Stimulated activated memory B cell treated with anti-CD40 and anti-IgM and Interleukin-4, amounts not matched to agents 10 μg/mL and 1 μg/mL and 100 μg/mL, for 72 hours (primary cell): ENCODE measurements around the gene GPR141.

ENCODE experiments used
- ATAC-seq: fragments of 150-1000 bp; cut with Tn5 transposase; 2 replicates; pipeline ENCODE4 v1.10.0; 2021
- H3K27ac Mint-ChIP-seq: one replicate; pipeline ENCODE4 v1.8.0; 2022; ENCODE audit warnings: mild to moderate bottlenecking, mixed read lengths
- H3K27me3 Mint-ChIP-seq: one replicate; pipeline ENCODE4 v1.8.0; 2022; ENCODE audit warnings: mixed read lengths
- H3K36me3 Mint-ChIP-seq: one replicate; pipeline ENCODE4 v1.8.0; 2022; ENCODE audit warnings: mixed read lengths
- H3K4me1 Mint-ChIP-seq: one replicate; pipeline ENCODE4 v1.8.0; 2022; ENCODE audit warnings: mixed read lengths
- H3K4me3 Mint-ChIP-seq: one replicate; pipeline ENCODE4 v1.8.0; 2022; ENCODE audit warnings: mild to moderate bottlenecking, moderate library complexity, mixed read lengths
- H3K9me3 Mint-ChIP-seq: one replicate; pipeline ENCODE4 v1.8.0; 2022; ENCODE audit warnings: mixed read lengths

Gene GPR141

DNA sequence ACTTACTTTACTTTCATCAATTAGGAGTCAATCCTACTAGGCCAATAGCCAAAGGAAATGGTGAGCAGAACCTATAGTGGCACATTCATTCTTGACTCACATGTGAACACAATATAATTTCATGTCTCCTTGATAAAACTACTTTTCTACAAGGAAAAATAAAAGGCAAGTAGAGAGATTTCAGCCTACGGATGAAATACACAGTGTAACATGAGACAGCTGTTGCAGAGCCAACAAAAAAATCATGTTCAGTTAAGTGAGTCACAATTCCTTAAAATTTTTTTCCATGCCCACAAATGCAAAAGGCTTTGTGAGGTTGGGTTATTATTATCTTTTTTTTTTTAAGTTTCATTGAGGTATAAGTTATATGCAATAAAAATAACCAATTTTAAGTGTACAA is 54.8 kb downstream of the GPR141 start:
- no peaks in the 10 kb centered on the region for H3K27me3 Mint-ChIP-seq
- H3K4me3 Mint-ChIP-seq = no peak overlapping the region
- ATAC-seq = no peak
- no peak overlapping the region for H3K27ac Mint-ChIP-seq
- no peaks in the 10 kb centered on the region for H3K36me3 Mint-ChIP-seq
- H3K4me1 Mint-ChIP-seq = no peaks in the 10 kb centered on the region
- H3K9me3 Mint-ChIP-seq = no peaks in the 10 kb centered on the region

DNA sequence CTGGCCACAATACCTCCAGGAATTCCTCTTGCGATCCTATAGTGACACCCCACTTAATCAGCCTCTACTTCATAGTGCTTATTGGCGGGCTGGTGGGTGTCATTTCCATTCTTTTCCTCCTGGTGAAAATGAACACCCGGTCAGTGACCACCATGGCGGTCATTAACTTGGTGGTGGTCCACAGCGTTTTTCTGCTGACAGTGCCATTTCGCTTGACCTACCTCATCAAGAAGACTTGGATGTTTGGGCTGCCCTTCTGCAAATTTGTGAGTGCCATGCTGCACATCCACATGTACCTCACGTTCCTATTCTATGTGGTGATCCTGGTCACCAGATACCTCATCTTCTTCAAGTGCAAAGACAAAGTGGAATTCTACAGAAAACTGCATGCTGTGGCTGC is 56.8 kb downstream of the GPR141 start:
- Mint-ChIP-seq H3K27me3 (no peaks in the 10 kb centered on the region), H3K4me3 (no peak overlapping the region), H3K4me1 (no peaks in the 10 kb centered on the region), H3K36me3 (no peaks in the 10 kb centered on the region), H3K9me3 (no peaks in the 10 kb centered on the region), H3K27ac (no peak overlapping the region)
- ATAC-seq = no peak

DNA sequence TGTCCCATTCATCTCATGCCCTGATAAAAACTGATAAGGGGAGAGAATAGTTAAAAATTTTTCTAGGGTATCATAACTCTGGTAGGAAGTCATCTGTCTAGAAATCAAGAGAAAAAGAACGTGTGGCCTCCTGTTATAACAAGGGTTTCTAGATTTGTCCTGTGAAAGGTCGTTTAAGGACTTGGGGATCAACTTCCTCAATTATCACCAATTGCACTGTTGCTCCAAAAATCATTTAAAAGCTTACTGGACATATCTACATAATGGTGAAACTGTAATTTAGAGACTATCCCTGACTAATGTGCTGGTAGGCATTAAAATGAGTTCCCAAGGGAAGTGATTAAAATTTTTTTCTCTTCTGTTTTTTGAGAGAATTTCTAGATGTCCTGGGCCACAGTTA is 58.2 kb downstream of the GPR141 start:
- H3K36me3 Mint-ChIP-seq = no peaks in the 10 kb centered on the region
- no peak overlapping the region for H3K27ac Mint-ChIP-seq
- H3K9me3 Mint-ChIP-seq = no peaks in the 10 kb centered on the region
- H3K4me3 Mint-ChIP-seq = no peak overlapping the region
- no peaks in the 10 kb centered on the region for H3K4me1 Mint-ChIP-seq
- no peak for ATAC-seq
- H3K27me3 Mint-ChIP-seq = no peaks in the 10 kb centered on the region

DNA sequence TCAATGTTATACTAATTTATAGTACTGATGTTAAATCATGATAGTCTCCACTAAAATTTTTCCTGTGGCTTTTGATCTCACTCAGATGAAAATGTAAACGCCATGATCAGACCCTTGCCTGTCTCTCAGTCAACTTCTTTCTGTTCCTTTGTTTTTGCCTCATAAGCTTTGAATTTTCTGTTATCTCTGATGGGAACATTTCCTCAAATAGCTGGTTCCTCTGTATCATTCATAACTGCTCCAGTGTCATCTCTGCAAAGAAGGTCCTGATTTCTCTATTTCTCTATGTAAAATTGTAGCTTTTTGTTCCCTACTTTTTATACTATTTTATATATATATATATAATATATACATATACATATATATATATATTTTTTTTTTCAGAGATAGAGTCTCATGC is 67.5 kb downstream of the GPR141 start:
- Mint-ChIP-seq H3K36me3 (no peaks in the 10 kb centered on the region), H3K4me3 (no peak overlapping the region), H3K27ac (no peak overlapping the region), H3K9me3 (no peaks in the 10 kb centered on the region), H3K27me3 (peaks cover 9% of the 10 kb centered on the region), H3K4me1 (no peaks in the 10 kb centered on the region)
- no peak for ATAC-seq

DNA sequence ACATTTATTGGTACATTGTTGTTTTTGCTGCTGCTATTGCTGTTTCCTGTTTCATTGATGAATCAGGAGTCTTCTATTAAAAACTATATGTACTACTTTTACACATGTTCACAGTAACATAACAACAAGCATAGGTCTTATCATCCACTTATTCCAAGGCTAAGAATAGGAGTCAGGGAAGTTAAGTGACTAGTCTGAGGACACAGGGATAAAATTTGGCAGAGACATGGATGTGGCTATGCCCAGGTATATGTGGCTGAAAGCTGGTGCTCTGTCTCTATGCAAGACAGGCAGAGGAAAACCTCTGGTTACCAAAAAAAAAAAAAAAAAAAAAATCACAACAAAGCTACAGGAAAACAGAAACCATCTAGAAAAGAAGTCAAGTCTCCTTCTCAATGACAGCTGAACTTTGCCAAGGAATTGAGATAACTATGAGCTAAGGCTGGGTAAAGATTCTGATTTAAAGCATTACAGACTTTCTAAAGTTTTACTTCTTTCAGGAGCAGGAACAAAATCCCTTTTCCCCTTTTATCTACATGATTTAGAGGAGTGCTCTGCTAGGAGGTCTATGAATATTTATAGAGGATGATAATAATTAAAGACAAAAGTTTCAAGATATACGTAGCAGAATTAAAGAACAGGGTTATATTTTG is 70.0 kb downstream of the GPR141 start:
- ATAC-seq = no peak
- no peak overlapping the region for H3K4me3 Mint-ChIP-seq
- no peak overlapping the region for H3K27ac Mint-ChIP-seq
- H3K27me3 Mint-ChIP-seq = peaks cover 9% of the 10 kb centered on the region
- H3K9me3 Mint-ChIP-seq = no peaks in the 10 kb centered on the region
- no peaks in the 10 kb centered on the region for H3K4me1 Mint-ChIP-seq
- no peaks in the 10 kb centered on the region for H3K36me3 Mint-ChIP-seq

DNA sequence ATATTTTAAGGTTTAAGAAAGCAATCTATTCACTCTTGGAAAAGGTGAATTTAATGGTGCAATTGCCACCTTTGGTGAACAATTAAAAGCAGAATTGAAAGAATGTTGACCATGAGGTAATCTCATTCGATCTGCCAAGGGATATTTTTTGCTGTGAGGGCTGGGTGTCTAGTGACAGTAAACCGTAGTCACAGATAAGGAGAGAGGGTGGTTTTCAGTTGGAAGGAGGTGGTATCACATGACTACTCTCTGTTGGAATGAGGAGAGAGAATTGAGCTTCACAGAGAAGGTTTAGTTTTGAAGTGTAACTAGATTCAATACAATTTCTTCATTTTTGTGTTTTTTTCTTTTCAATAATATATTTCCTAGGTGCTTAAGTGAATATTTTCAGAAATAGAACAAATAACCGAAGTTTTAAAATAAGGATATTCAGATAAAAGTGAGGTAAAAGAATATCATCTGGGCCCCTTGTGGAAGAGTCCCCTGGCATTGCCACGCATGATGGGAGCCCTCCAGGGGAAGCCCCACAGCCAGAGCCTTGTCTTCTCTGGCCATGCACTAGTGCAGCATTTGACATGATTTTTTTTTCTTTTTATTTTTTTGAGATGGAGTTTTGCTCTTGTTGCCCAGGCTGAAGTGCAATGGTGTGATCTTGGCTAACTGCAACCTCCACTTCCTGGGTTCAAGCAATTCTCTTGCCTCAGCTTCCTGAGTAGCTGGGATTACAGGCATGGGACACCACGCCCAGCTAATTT is 73.4 kb downstream of the GPR141 start:
- Mint-ChIP-seq H3K36me3 (no peaks in the 10 kb centered on the region), H3K27me3 (no peaks in the 10 kb centered on the region), H3K4me1 (no peaks in the 10 kb centered on the region), H3K27ac (no peak overlapping the region), H3K9me3 (no peaks in the 10 kb centered on the region), H3K4me3 (no peak overlapping the region)
- no peak for ATAC-seq

DNA sequence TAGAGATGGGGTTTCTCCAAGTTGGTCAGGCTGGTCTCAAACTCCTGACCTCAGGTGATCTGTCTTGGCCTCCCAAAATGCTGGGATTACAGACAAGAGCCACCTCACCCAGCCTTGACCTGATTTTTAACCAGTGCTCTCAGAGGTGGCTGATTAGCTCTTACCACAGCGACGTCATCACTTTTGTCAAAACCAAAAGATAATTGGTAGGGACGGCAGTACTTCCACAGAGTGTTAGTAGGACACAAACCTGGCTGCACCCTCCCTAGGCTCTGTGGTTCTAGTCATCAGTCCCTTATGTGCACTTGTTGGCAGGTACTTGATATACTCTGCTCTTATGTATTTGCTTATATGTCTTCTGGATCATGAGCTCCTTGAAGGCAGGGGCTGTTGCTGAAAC is 74.0 kb downstream of the GPR141 start:
- H3K27me3 Mint-ChIP-seq = no peaks in the 10 kb centered on the region
- ATAC-seq = no peak
- H3K27ac Mint-ChIP-seq = no peak overlapping the region
- no peaks in the 10 kb centered on the region for H3K4me1 Mint-ChIP-seq
- no peaks in the 10 kb centered on the region for H3K36me3 Mint-ChIP-seq
- no peaks in the 10 kb centered on the region for H3K9me3 Mint-ChIP-seq
- no peak overlapping the region for H3K4me3 Mint-ChIP-seq

DNA sequence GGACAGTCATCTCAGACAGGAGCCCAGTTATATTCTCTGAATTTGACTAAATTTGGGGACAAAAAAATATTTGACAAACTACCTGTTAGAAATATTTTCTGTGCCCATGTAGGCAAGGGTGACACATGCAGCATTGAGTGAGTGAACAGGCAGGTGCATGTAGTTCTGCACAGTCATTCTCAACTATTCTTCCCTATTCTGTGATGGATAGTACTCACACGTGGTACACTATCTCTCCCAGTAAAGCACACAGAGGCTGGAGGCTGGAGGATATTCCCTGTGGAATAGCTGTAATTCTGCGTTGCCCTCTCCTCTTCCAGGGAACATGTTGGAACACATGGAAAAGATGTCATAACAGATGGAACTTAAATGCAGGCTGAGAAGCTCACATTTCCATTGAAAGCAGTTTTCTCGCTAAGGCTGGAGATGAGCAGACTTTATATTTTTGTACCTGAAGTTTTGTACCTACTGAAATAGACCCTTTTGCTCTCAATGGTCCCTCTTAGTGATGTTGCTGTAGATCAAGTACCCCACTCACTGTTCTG is 75.0 kb downstream of the GPR141 start:
- Mint-ChIP-seq H3K36me3 (no peaks in the 10 kb centered on the region), H3K27me3 (no peaks in the 10 kb centered on the region), H3K4me3 (no peak overlapping the region), H3K27ac (no peak overlapping the region), H3K4me1 (no peaks in the 10 kb centered on the region), H3K9me3 (no peaks in the 10 kb centered on the region)
- ATAC-seq = no peak

DNA sequence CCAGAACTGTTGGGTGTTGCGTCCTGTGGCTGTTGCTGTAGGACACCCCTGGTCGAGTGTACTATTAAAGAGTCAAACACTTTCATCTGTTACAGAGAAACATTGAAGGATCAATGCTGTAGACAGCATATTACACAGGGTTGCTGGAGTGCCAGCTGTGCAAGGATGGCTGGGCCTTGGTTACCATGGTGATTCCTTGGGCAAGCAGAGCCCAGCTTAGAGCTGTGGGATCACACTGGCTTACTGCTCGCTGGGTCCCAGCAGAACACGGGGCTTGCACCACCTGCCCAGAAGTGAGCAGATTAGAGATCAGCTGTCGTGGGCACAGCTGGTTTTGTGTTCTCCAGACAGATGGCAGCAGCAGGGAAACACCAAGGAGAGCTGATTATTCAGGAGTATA is 76.0 kb downstream of the GPR141 start:
- H3K27ac Mint-ChIP-seq = no peak overlapping the region
- no peaks in the 10 kb centered on the region for H3K9me3 Mint-ChIP-seq
- H3K27me3 Mint-ChIP-seq = no peaks in the 10 kb centered on the region
- no peak for ATAC-seq
- H3K36me3 Mint-ChIP-seq = no peaks in the 10 kb centered on the region
- no peaks in the 10 kb centered on the region for H3K4me1 Mint-ChIP-seq
- H3K4me3 Mint-ChIP-seq = no peak overlapping the region

DNA sequence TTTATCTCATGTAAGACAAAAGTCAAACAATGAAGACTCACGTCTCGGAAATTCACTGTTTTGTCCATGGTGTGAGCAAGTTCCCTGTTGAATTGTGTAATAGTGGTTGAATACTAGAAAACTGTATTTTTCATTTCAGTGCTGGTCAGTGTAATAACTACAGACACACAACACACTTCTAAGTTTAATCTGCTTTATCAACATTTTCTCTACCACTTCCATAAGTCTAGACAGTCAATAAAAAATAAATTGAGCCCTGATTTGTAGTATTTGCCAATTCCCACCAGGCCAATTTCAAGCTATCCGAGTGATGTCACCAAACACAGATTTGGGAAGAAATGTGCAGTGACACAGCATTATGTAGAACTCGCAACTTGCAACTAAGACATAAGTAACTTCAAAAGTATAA is 81.9 kb downstream of the GPR141 start:
- H3K27me3 Mint-ChIP-seq = no peaks in the 10 kb centered on the region
- no peak for ATAC-seq

DNA sequence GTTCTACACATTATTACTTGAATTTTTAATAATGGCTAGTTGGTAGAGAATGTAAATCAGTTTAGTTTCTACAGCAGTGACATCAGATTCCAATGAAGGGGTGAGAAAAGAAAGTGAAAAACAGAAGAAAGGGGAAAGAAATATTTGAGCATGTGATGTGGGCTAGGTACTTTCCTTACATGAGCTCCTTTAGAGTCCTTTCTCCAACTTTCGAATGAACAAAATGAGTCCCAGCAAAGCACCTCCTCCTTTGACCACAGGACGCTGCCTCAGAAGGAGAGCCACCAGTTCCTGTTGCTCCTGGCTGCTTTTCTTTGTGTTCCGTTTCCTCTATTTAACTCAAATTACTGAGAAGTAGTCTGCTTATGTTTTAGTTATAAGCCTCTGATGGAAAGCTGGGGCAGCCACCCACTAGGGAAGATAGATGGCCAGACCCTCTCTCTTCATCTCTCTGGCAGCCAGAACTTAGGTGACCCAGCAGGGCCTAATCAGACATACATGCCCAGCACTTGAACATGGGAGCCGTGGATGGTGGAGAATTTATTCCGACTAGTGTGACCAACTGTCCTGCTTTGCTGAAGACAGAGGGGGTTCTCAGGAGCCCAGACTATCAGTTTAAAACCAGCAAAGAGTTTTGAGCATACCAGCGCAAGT is 82.4 kb downstream of the GPR141 start:
- Mint-ChIP-seq H3K9me3 (no peaks in the 10 kb centered on the region), H3K4me1 (peaks cover 16% of the 10 kb centered on the region), H3K4me3 (no peak overlapping the region), H3K27ac (peak overlapping the region; percentile 77), H3K27me3 (no peaks in the 10 kb centered on the region), H3K36me3 (no peaks in the 10 kb centered on the region)
- ATAC-seq = peak; percentile 87

More for the DNA sequence above, 81.9 kb downstream of the GPR141 start:
- no peaks in the 10 kb centered on the region for H3K36me3 Mint-ChIP-seq
- H3K27ac Mint-ChIP-seq = peak overlapping the region; percentile 77
- no peaks in the 10 kb centered on the region for H3K9me3 Mint-ChIP-seq
- no peak overlapping the region for H3K4me3 Mint-ChIP-seq
- H3K4me1 Mint-ChIP-seq = peaks cover 16% of the 10 kb centered on the region

DNA sequence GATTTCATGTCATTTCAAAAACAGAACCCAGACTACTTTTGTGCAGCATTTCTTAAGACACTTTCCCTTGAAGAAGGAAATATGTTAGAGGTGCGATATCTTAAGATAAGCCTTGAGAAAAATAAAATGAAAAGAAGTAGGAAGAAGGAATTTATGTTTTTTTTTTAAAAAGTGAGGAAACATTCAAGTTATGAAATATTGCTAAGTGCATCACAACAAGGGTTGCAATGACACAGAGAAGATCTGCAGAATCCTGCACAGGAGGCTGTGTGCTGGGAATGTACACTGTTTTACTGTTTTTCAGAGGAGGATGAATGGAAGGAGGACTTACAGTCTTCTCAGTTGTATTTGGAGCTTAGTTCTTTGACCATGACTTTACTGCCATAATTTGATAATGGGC is 85.0 kb downstream of the GPR141 start:
- H3K4me1 Mint-ChIP-seq = peaks cover 16% of the 10 kb centered on the region
- H3K27ac Mint-ChIP-seq = no peak overlapping the region
- no peaks in the 10 kb centered on the region for H3K36me3 Mint-ChIP-seq
- no peaks in the 10 kb centered on the region for H3K9me3 Mint-ChIP-seq
- H3K4me3 Mint-ChIP-seq = no peak overlapping the region
- H3K27me3 Mint-ChIP-seq = no peaks in the 10 kb centered on the region
- ATAC-seq = no peak

DNA sequence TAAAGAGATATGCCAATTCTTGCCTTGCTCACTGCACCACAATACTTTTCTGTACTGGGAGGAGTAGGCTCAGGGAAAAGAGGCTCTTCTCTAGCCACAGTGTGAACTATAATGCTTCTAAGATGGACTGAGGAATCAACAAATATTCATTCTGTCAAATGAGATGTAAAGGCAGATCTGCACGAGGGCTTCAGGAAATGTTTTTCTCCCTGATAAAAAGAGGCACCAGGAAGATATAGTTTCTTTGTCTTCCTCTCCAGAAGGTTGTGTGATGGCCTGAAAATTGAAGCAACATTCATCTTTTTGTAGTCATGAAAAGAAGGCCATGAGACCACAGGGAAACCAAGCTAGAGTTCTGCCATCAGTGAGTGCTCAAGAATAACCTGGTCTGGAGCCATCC is 85.7 kb downstream of the GPR141 start:
- no peak overlapping the region for H3K27ac Mint-ChIP-seq
- H3K4me1 Mint-ChIP-seq = peaks cover 16% of the 10 kb centered on the region
- H3K27me3 Mint-ChIP-seq = no peaks in the 10 kb centered on the region
- no peak overlapping the region for H3K4me3 Mint-ChIP-seq
- ATAC-seq = no peak
- no peaks in the 10 kb centered on the region for H3K9me3 Mint-ChIP-seq
- H3K36me3 Mint-ChIP-seq = no peaks in the 10 kb centered on the region

DNA sequence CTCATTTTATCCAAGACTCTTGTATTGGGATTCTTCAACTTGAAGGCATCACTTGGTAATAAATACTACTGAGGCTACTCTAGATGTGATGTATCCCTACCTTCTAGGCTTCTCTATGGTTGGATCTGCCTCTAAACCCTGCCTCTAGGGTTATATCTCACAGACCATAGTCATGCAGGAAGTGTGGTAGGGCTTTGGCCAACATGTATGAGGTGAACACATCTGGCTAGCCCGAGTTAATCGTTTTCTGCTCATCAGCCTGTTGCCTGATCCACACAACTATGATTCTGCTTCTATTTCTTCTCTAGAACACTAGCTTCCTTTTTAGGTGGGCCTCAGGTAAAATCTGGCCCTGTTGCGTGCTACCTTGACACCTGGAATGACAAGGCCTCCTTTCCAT is 86.2 kb downstream of the GPR141 start:
- Mint-ChIP-seq H3K27me3 (no peaks in the 10 kb centered on the region), H3K27ac (no peak overlapping the region), H3K9me3 (no peaks in the 10 kb centered on the region), H3K4me1 (peaks cover 16% of the 10 kb centered on the region), H3K4me3 (no peak overlapping the region), H3K36me3 (no peaks in the 10 kb centered on the region)
- no peak for ATAC-seq

DNA sequence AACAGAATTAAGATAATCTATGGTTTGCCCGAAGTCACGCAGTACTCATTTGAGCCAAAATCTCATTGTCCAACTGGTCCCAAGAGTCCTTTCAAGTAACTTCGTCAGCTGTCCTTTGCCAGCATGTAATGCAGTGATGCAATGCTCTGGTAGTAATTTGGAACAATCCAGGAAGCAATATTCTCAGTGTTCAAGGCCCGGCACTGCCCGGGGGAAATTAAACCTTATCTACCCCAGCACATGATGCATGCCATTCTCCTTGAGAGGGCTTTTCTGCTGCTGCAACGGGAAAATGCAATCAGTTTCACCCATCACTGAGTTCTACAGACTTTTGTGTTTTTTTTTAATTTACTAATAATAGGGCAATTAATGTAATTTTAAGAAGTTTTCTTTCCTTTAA is 87.3 kb downstream of the GPR141 start:
- Mint-ChIP-seq H3K4me1 (peaks cover 10% of the 10 kb centered on the region), H3K27me3 (no peaks in the 10 kb centered on the region), H3K9me3 (peaks cover 6% of the 10 kb centered on the region), H3K27ac (no peak overlapping the region), H3K4me3 (no peak overlapping the region), H3K36me3 (peaks cover 8% of the 10 kb centered on the region)
- ATAC-seq = no peak

DNA sequence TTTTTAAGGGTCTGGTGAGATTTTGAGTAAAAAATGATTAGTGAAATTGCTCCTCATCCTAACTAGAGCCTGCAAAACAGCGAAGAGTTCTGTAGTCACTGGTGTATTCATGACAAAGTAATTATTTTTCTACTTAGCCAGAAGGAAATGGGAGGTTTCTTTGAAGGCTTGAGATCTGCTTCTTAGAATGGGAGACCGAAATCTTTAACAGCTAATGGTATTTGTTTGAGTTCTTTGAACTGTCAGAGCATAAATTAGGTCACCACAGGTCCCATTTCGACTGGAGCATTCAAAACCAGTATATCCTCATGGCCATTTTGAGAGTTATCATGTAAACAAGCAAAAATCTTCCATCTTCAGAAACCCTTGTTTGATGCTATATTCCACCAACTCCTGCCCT is 87.8 kb downstream of the GPR141 start:
- no peak for ATAC-seq
- no peaks in the 10 kb centered on the region for H3K27me3 Mint-ChIP-seq
- peaks cover 8% of the 10 kb centered on the region for H3K36me3 Mint-ChIP-seq
- H3K9me3 Mint-ChIP-seq = peaks cover 6% of the 10 kb centered on the region
- H3K4me1 Mint-ChIP-seq = peaks cover 5% of the 10 kb centered on the region
- H3K4me3 Mint-ChIP-seq = no peak overlapping the region
- no peak overlapping the region for H3K27ac Mint-ChIP-seq
